Activated T-cell treated with anti-CD3 and anti-CD28 coated beads, Interleukin-2, amount 50 U/mL, for 72 hours (primary cell): ENCODE measurements around the gene UBL4B. TPM values are rescaled to one million over a fixed set of nuclear protein-coding genes. Genes with fewer than 3 reads are reported as not detected.

Source experiments
- ATAC-seq, 2 donors: fragments of 150-1000 bp; cut with Tn5 transposase; replicated peaks in 1 of 2; 2 replicates each; pipeline ENCODE4 v1.10.0; 2021; ENCODE audit warnings: moderate library complexity in 2 of 2, mild to moderate bottlenecking in 1 of 2
- DNase-seq, 2 donors: peaks; one replicate each; pipeline ENCODE4 v3.0.0; 2021 to 2022; ENCODE audit warnings: mixed read lengths in 1 of 2
- H3K27ac Mint-ChIP-seq: one replicate; pipeline ENCODE4 v1.8.0; 2022; ENCODE audit warnings: mild to moderate bottlenecking, moderate library complexity, mixed read lengths
- H3K27me3 Mint-ChIP-seq: one replicate; pipeline ENCODE4 v1.8.0; 2022; ENCODE audit warnings: low read depth, mixed read lengths
- H3K36me3 Mint-ChIP-seq, 2 donors: one replicate each; pipeline ENCODE4 v1.8.0; 2022; ENCODE audit warnings: mixed read lengths in 2 of 2, mild to moderate bottlenecking in 1 of 2; ENCODE audit not compliant: insufficient read depth in 2 of 2
- H3K4me1 Mint-ChIP-seq: one replicate; pipeline ENCODE4 v1.8.0; 2022; ENCODE audit warnings: low read depth, mixed read lengths
- H3K4me3 Mint-ChIP-seq, 2 donors: one replicate each; pipeline ENCODE4 v1.8.0; 2022; ENCODE audit warnings: mild to moderate bottlenecking in 2 of 2, mixed read lengths in 2 of 2, moderate library complexity in 2 of 2
- H3K9me3 Mint-ChIP-seq, 2 donors: one replicate each; pipeline ENCODE4 v1.8.0; 2022; ENCODE audit warnings: mixed read lengths in 2 of 2
- total RNA-seq, 2 donors: library from RNA; stranded (reverse); gene quantifications; one replicate each; pipeline ENCODE4 v1.2.3, GENCODE V29; 2022

Gene UBL4B
- total RNA-seq, 2 donors from 2014 or later = not detected

- Mint-ChIP-seq H3K27me3 (peaks cover 54% of the 10 kb centered on the region), H3K4me3 (no peak overlapping the region), H3K27ac (no peak overlapping the region), H3K36me3 (no peaks in the 10 kb centered on the region), H3K9me3 (no peaks in the 10 kb centered on the region), H3K4me1 (peaks cover 21% of the 10 kb centered on the region)
- DNase-seq = no peak
- ATAC-seq = no peak
These were observed 21.9 kb downstream of the UBL4B start for GRCh38 chr1:110134050-110134595.

GRCh38 chr1:110135246-110135645 is 23.0 kb downstream of the UBL4B start:
- ATAC-seq (no peak), DNase-seq (no peak)
- Mint-ChIP-seq H3K27me3 (peaks cover 55% of the 10 kb centered on the region), H3K4me3 (no peak overlapping the region), H3K4me1 (peaks cover 21% of the 10 kb centered on the region), H3K9me3 (no peaks in the 10 kb centered on the region), H3K36me3 (no peaks in the 10 kb centered on the region), H3K27ac (no peak overlapping the region)

GRCh38 chr1:110135666-110136065 is 23.4 kb downstream of the UBL4B start:
- Mint-ChIP-seq H3K4me1 (peaks cover 21% of the 10 kb centered on the region), H3K4me3 (no peak overlapping the region), H3K9me3 (no peaks in the 10 kb centered on the region), H3K36me3 (no peaks in the 10 kb centered on the region), H3K27me3 (peaks cover 51% of the 10 kb centered on the region), H3K27ac (no peak overlapping the region)
- ATAC-seq (no peak), DNase-seq (no peak)

- peak; percentile 17 to 29 for DNase-seq
- peaks cover 41% of the 10 kb centered on the region for H3K27me3 Mint-ChIP-seq
- peaks cover 21% of the 10 kb centered on the region for H3K4me1 Mint-ChIP-seq
- H3K4me3 Mint-ChIP-seq = no peak overlapping the region
- peak in 1 of 2 donors; percentile 44 for ATAC-seq
- no peaks in the 10 kb centered on the region for H3K36me3 Mint-ChIP-seq
- H3K27ac Mint-ChIP-seq = no peak overlapping the region
- no peaks in the 10 kb centered on the region for H3K9me3 Mint-ChIP-seq
These were observed 24.7 kb downstream of the UBL4B start for GRCh38 chr1:110136911-110137310.

- H3K4me3 Mint-ChIP-seq = no peak overlapping the region
- no peaks in the 10 kb centered on the region for H3K36me3 Mint-ChIP-seq
- peaks cover 21% of the 10 kb centered on the region for H3K4me1 Mint-ChIP-seq
- no peak overlapping the region for H3K27ac Mint-ChIP-seq
- H3K9me3 Mint-ChIP-seq = no peaks in the 10 kb centered on the region
- no peak for DNase-seq
- ATAC-seq = no peak
- H3K27me3 Mint-ChIP-seq = peaks cover 41% of the 10 kb centered on the region
These were observed 26.7 kb downstream of the UBL4B start for GRCh38 chr1:110138956-110139355.

GRCh38 chr1:110144366-110144765 is 32.1 kb downstream of the UBL4B start:
- H3K9me3 Mint-ChIP-seq = no peaks in the 10 kb centered on the region
- H3K4me3 Mint-ChIP-seq = no peak overlapping the region
- DNase-seq = no peak
- no peak overlapping the region for H3K27ac Mint-ChIP-seq
- no peaks in the 10 kb centered on the region for H3K36me3 Mint-ChIP-seq
- H3K27me3 Mint-ChIP-seq = peaks cover 5% of the 10 kb centered on the region
- no peaks in the 10 kb centered on the region for H3K4me1 Mint-ChIP-seq
- peak in 1 of 2 donors; percentile 28 for ATAC-seq

GRCh38 chr1:110148961-110149360 is 36.7 kb downstream of the UBL4B start:
- Mint-ChIP-seq H3K4me3 (no peak overlapping the region), H3K27me3 (peaks cover 21% of the 10 kb centered on the region), H3K27ac (no peak overlapping the region), H3K9me3 (no peaks in the 10 kb centered on the region), H3K4me1 (peaks cover 5% of the 10 kb centered on the region), H3K36me3 (no peaks in the 10 kb centered on the region)
- ATAC-seq = no peak
- DNase-seq = no peak

GRCh38 chr1:110150330-110151174 is 38.3 kb downstream of the UBL4B start, which contains the start of gene SLC6A17:
Gene SLC6A17 (plus strand): TSS chr1:110150494. CDS start chr1:110166930, 16,436 bp downstream.
- H3K27ac Mint-ChIP-seq = no peak within 1 kb of the TSS

GRCh38 chr1:110151175-110151669 is 39.0 kb downstream of the UBL4B start:
- Mint-ChIP-seq H3K4me3 (peak overlapping the region in 1 of 2 donors; percentile 41), H3K27me3 (peaks cover 42% of the 10 kb centered on the region), H3K9me3 (no peaks in the 10 kb centered on the region), H3K36me3 (no peaks in the 10 kb centered on the region), H3K4me1 (peaks cover 5% of the 10 kb centered on the region), H3K27ac (no peak overlapping the region)
- DNase-seq = no peak
- no peak for ATAC-seq

More at GRCh38 chr1:110150330-110151174, 38.3 kb downstream of the UBL4B start, which contains the start of gene SLC6A17:
- H3K4me1 Mint-ChIP-seq = peaks cover 5% of the 10 kb centered on the region
- DNase-seq = peak; percentile 66 to 68
- ATAC-seq = peak; percentile 90 to 92
- H3K9me3 Mint-ChIP-seq = no peaks in the 10 kb centered on the region
- H3K4me3 Mint-ChIP-seq = peak within 1 kb of the TSS; percentile 13 to 65
- no peaks in the 10 kb centered on the region for H3K36me3 Mint-ChIP-seq
- H3K27me3 Mint-ChIP-seq = peaks cover 37% of the 10 kb centered on the region

- peaks cover 52% of the 10 kb centered on the region for H3K27me3 Mint-ChIP-seq
- no peaks in the 10 kb centered on the region for H3K9me3 Mint-ChIP-seq
- ATAC-seq = no peak
These were observed 40.0 kb downstream of the UBL4B start for GRCh38 chr1:110152133-110152785.

GRCh38 chr1:110153407-110153950 is 41.2 kb downstream of the UBL4B start:
- H3K4me1 Mint-ChIP-seq = peaks cover 5% of the 10 kb centered on the region
- DNase-seq (no peak), ATAC-seq (no peak)
- peaks cover 0 to 3% of the 10 kb centered on the region in 2 donors for H3K36me3 Mint-ChIP-seq
- no peak overlapping the region for H3K27ac Mint-ChIP-seq
- peaks cover 60% of the 10 kb centered on the region for H3K27me3 Mint-ChIP-seq
- no peaks in the 10 kb centered on the region for H3K9me3 Mint-ChIP-seq
- no peak overlapping the region for H3K4me3 Mint-ChIP-seq

More at GRCh38 chr1:110152133-110152785, 40.0 kb downstream of the UBL4B start:
- no peaks in the 10 kb centered on the region for H3K36me3 Mint-ChIP-seq
- H3K4me3 Mint-ChIP-seq = no peak overlapping the region
- peaks cover 5% of the 10 kb centered on the region for H3K4me1 Mint-ChIP-seq
- no peak for DNase-seq
- H3K27ac Mint-ChIP-seq = no peak overlapping the region

GRCh38 chr1:110155878-110156522 is 43.8 kb downstream of the UBL4B start:
- H3K27me3 Mint-ChIP-seq = peaks cover 78% of the 10 kb centered on the region
- no peaks in the 10 kb centered on the region for H3K9me3 Mint-ChIP-seq
- no peak overlapping the region for H3K27ac Mint-ChIP-seq
- DNase-seq = peak; percentile 48 to 60
- peaks cover 4% of the 10 kb centered on the region for H3K4me1 Mint-ChIP-seq
- no peak overlapping the region for H3K4me3 Mint-ChIP-seq
- ATAC-seq = no peak
- peaks cover 0 to 3% of the 10 kb centered on the region in 2 donors for H3K36me3 Mint-ChIP-seq
